CD14-positive monocyte (primary cell): ENCODE data around the gene MAMLD1. TPM values are rescaled to one million over a fixed set of nuclear protein-coding genes. Genes with fewer than 3 reads are reported as not detected.

Experiments used
- DNase-seq, 3 donors: peaks; one replicate each; pipeline ENCODE4 v3.0.0-alpha.2; 2011 to 2022
- H2AFZ ChIP-seq: 2 replicates; pipeline ENCODE4 v1.6.0; 2012; ENCODE audit warnings: mild to moderate bottlenecking, low read depth, low read length, inconsistent platforms; ENCODE audit not compliant: insufficient read depth, poor library complexity, severe bottlenecking
- H3K27ac ChIP-seq, 2 donors: 1 replicate in 1 of 2; 2 replicates in 1 of 2; pipeline ENCODE4 v1.5.1; 2012 to 2013; ENCODE audit warnings: low read length in 2 of 2, control low read depth in 1 of 2, inconsistent platforms in 1 of 2, low read depth in 1 of 2, mild to moderate bottlenecking in 1 of 2
- H3K27me3 ChIP-seq, 2 donors: one replicate each; pipeline versions ENCODE4 v1.6.0 to v1.6.1; 2011 to 2013; ENCODE audit warnings: low read length in 2 of 2; ENCODE audit not compliant: control insufficient read depth in 2 of 2, insufficient read depth in 2 of 2
- H3K36me3 ChIP-seq, 2 donors: replicated peaks in 1 of 2; 1 replicate in 1 of 2; 2 replicates in 1 of 2; pipeline versions ENCODE4 v1.5.1 to v1.6.1; 2012 to 2013; ENCODE audit warnings: low read length in 2 of 2, control low read depth in 1 of 2, inconsistent platforms in 1 of 2, mild to moderate bottlenecking in 1 of 2; ENCODE audit not compliant: insufficient read depth in 2 of 2, control insufficient read depth in 1 of 2
- H3K4me1 ChIP-seq, 2 donors: 1 replicate in 1 of 2; 2 replicates in 1 of 2; pipeline versions ENCODE4 v1.5.1 to v1.6.1; 2012 to 2013; ENCODE audit warnings: low read length in 2 of 2, control low read depth in 1 of 2, inconsistent platforms in 1 of 2, mild to moderate bottlenecking in 1 of 2, moderate library complexity in 1 of 2; ENCODE audit not compliant: insufficient read depth in 2 of 2, control insufficient read depth in 1 of 2
- H3K4me2 ChIP-seq: replicated peaks from 2 replicates; pipeline ENCODE3; 2012; ENCODE audit warnings: low read length, moderate library complexity, mild to moderate bottlenecking; ENCODE audit not compliant: poor library complexity, severe bottlenecking; ENCODE audit errors: extremely low read depth
- H3K4me3 ChIP-seq, 3 experiments: fragments of 200-600 bp in 1 of 3; sonication (generic) in 1 of 3; replicated peaks in 1 of 3; 1 replicate in 2 of 3; 2 replicates in 1 of 3; pipeline ENCODE4 v1.5.1; 2011 to 2013; ENCODE audit warnings: low read length in 3 of 3, mild to moderate bottlenecking in 3 of 3, control low read depth in 2 of 3, low read depth in 2 of 3, inconsistent platforms in 1 of 3, moderate library complexity in 1 of 3
- H3K79me2 ChIP-seq: 2 replicates; pipeline ENCODE4 v1.6.0; 2012; ENCODE audit warnings: mild to moderate bottlenecking, control low read depth, inconsistent platforms, low read length, moderate library complexity; ENCODE audit not compliant: insufficient read depth
- H3K9ac ChIP-seq: 2 replicates; pipeline ENCODE4 v1.6.0; 2017; ENCODE audit warnings: low read length, mild to moderate bottlenecking; ENCODE audit not compliant: insufficient read depth, poor library complexity, severe bottlenecking
- H3K9me3 ChIP-seq, 2 donors: replicated peaks in 1 of 2; 1 replicate in 1 of 2; 2 replicates in 1 of 2; pipeline versions ENCODE4 v1.5.1 to v1.6.1; 2012 to 2013; ENCODE audit warnings: low read length in 2 of 2, control low read depth in 1 of 2; ENCODE audit not compliant: control insufficient read depth in 1 of 2, insufficient read depth in 1 of 2
- H4K20me1 ChIP-seq: 2 replicates; pipeline ENCODE4 v1.6.0; 2012; ENCODE audit warnings: mild to moderate bottlenecking, low read length, control low read depth, moderate library complexity; ENCODE audit not compliant: insufficient read depth
- H3K27ac Mint-ChIP-seq, 7 donors: one replicate each; pipeline ENCODE4 v1.8.0; 2020; ENCODE audit warnings: mild to moderate bottlenecking in 7 of 7, mixed read lengths in 7 of 7, moderate library complexity in 6 of 7, inconsistent platforms in 2 of 7
- H3K27me3 Mint-ChIP-seq, 3 donors: one replicate each; pipeline ENCODE4 v1.8.0; 2021 to 2022; ENCODE audit warnings: low read depth in 3 of 3, mild to moderate bottlenecking in 3 of 3, mixed read lengths in 3 of 3, moderate library complexity in 3 of 3, inconsistent platforms in 1 of 3
- H3K36me3 Mint-ChIP-seq, 2 donors: one replicate each; pipeline ENCODE4 v1.8.0; 2020; ENCODE audit warnings: mixed read lengths in 2 of 2, inconsistent platforms in 1 of 2, mild to moderate bottlenecking in 1 of 2
- H3K4me1 Mint-ChIP-seq: one replicate; pipeline ENCODE4 v1.8.0; 2020; ENCODE audit warnings: mild to moderate bottlenecking, mixed read lengths
- H3K4me3 Mint-ChIP-seq, 2 donors: one replicate each; pipeline ENCODE4 v1.8.0; 2020; ENCODE audit warnings: mild to moderate bottlenecking in 2 of 2, mixed read lengths in 2 of 2, moderate library complexity in 1 of 2
- H3K9me3 Mint-ChIP-seq, 7 donors: one replicate each; pipeline ENCODE4 v1.8.0; 2020 to 2022; ENCODE audit warnings: mixed read lengths in 7 of 7, mild to moderate bottlenecking in 6 of 7, moderate library complexity in 6 of 7, inconsistent platforms in 2 of 7
- CTCF ChIP-seq: fragments of 200-600 bp; IDR thresholded peaks from one replicate; pipeline ENCODE4 v1.8.0; 2022; ENCODE audit warnings: antibody characterized with exemption, mild to moderate bottlenecking
- WGBS: methylation state at CpG from one replicate; pipeline ENCODE4 v1.1.5; 2013; ENCODE audit warnings: missing lambda C conversion rate; ENCODE audit not compliant: insufficient coverage; 5-methylcytosine and 5-hydroxymethylcytosine counted together
- intact Hi-C, 2 donors: fragments of 100-400 bp; cut with micrococcal nuclease; formaldehyde crosslinking; loops; one replicate each; pipeline versions ENCODE4 v1.15.0 to v1.15.1; 2023
- polyA plus RNA-seq, 3 donors: library from polyadenylated mRNA; depleted of rRNA in 1 of 3; unstranded in 2 of 3; stranded (reverse) in 1 of 3; fragments of 300-500 nt in 2 of 3; fragments of >200 nt in 1 of 3; fragmentation: Illumina TruSeq in 2 of 3; gene quantifications; 1 replicate in 2 of 3; 2 replicates in 1 of 3; pipeline ENCODE4 v1.2.3, GENCODE V29; 2012 to 2021

MAMLD1 gene
- polyA plus RNA-seq, 3 donors, result not detected

GRCh38 chrX:150355913-150356312 is 7.2 kb upstream of the MAMLD1 start:
- Histone ChIP-seq H3K4me2 (no peak overlapping the region), H3K4me1 (no peaks in the 10 kb centered on the region), H4K20me1 (no peaks in the 10 kb centered on the region), H2AFZ (no peak overlapping the region), H3K27me3 (peaks cover 9 to 12% of the 10 kb centered on the region in 2 donors), H3K27ac (no peak overlapping the region), H3K36me3 (no peaks in the 10 kb centered on the region), H3K4me3 (no peak overlapping the region), H3K9ac (no peak overlapping the region), H3K9me3 (no peaks in the 10 kb centered on the region), H3K79me2 (no peaks in the 10 kb centered on the region)
- intact Hi-C loops, result no loop called here
- no peaks in the 10 kb centered on the region for H3K36me3 Mint-ChIP-seq
- H3K9me3 Mint-ChIP-seq, result peaks cover 0 to 4% (median 0%) of the 10 kb centered on the region in 7 donors
- H3K27me3 Mint-ChIP-seq, result peaks cover 18 to 27% (median 20%) of the 10 kb centered on the region in 3 donors
- H3K27ac Mint-ChIP-seq, result no peak overlapping the region
- no CpG with 5 or more reads among the region's 3 CpGs for WGBS
- H3K4me3 Mint-ChIP-seq, result no peak overlapping the region
- no peak for TF ChIP-seq CTCF
- H3K4me1 Mint-ChIP-seq, result no peaks in the 10 kb centered on the region
- DNase-seq, result no peak

- Histone ChIP-seq H3K9me3 (no peaks in the 10 kb centered on the region), H3K9ac (no peak overlapping the region), H3K27me3 (peaks cover 12 to 30% of the 10 kb centered on the region in 2 donors), H3K27ac (no peak overlapping the region), H2AFZ (no peak overlapping the region), H4K20me1 (no peaks in the 10 kb centered on the region), H3K4me3 (no peak overlapping the region), H3K4me1 (peaks cover 16 to 18% of the 10 kb centered on the region in 2 donors), H3K36me3 (no peaks in the 10 kb centered on the region), H3K4me2 (no peak overlapping the region), H3K79me2 (no peaks in the 10 kb centered on the region)
- no peak for TF ChIP-seq CTCF
- Mint-ChIP-seq H3K4me3 (no peak overlapping the region), H3K4me1 (peaks cover 9% of the 10 kb centered on the region), H3K27me3 (peaks cover 35 to 46% (median 39%) of the 10 kb centered on the region in 3 donors), H3K9me3 (peaks cover 0 to 16% (median 7%) of the 10 kb centered on the region in 7 donors), H3K27ac (no peak overlapping the region), H3K36me3 (peaks cover 0 to 3% of the 10 kb centered on the region in 2 donors)
- intact Hi-C loops, result no loop called here
- WGBS, result no CpG with 5 or more reads among the region's 1 CpG
- no peak for DNase-seq
These were observed 5.3 kb upstream of the MAMLD1 start for GRCh38 chrX:150357790-150358189.
